ENCODE results near the gene NDUFV1. TPM values are rescaled to one million over a fixed set of nuclear protein-coding genes. Genes with fewer than 3 reads are reported as not detected.
"Not testable (repeated sequence)": the region's sequence is repeated elsewhere in the genome, so short reads cannot be mapped to it uniquely, and the experiment has no call there.

The NDUFV1 gene
- total RNA-seq, 1 donor from 2014 or later, result 129 TPM

DNA sequence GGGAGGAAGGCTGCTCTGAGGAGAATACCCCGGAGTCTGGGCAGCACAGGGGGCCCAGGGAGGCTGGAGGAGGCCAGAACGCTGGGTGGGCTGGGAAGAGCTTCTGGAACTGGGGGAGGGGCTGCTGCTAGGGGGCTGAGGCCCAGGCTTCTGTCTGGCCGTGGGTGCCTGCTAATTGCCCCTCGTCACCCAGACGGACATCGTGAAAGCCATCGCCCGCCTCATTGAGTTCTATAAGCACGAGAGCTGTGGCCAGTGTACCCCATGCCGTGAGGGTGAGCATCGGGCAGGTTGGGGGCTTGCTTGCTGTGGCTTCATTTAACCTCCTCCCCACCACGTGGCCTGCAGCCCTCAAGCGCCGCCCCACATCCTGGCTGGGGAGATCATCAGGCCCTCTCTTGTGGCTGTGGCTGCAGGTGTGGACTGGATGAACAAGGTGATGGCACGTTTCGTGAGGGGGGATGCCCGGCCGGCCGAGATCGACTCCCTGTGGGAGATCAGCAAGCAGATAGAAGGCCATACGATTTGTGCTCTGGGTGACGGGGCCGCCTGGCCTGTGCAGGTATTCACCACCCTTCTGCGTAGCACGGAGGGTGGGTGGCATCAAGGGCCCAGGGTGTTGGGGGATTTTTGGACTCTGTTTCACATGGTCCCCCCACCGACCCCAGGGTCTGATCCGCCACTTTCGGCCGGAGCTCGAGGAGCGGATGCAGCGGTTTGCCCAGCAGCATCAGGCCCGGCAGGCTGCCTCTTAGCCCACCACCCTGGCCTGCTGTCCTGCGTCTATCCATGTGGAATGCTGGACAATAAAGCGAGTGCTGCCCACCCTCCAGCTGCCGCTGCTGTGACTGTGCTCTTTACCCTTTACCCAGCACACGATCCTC, 5.2 kb downstream of the NDUFV1 start:
- no peak for DNase-seq

DNA sequence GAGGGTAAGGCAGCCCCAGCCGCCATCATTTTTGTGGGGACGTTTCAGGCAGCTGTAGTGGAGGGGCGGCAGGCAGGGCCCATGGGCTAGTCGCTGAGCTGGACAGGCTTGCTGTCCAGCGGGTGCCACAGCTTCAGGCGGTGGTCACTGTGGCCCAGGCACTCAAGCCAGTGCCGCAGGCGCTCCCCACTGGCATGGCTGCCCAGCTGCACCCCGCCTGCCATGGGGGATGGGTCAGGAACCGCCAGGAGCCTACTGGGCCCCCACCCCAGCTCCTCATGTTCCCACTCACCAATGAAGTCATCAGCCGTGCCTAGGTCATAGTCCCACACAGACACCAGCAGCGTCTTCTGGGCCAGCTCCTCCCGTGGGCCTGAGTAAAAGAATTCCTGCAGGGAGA, 6.0 kb downstream of the NDUFV1 start:
- DNase-seq, result no peak

DNA sequence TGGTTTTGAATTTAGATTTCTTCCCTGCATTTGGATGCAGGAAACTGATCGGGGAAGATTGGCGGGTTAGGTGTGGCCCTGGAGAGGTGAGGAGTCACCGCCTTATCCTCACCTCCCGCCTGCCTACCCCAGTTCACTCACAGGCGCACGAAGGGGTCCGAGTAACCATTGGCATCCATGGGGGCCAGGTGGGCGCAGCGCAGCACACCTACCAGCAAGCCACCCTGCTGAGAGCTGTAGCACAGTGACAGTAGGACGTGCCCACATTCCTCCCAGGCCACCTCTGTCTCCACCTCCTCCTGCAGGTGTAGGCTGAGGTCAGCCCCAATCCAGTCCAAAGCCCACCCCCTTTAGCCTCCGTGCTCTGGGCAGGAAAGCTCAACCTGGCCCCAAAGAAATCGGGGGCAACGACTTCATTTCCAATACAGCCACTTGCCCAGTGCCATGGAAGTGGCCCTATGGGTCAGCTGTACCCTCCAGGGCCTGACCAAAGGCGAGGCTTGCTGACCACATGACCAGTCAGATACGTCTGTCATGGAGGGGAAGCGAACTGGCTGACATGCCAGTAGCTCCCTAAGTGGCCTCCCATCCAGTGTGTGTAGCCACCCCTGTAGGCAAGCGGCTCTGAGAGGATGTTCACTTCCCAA, 6.7 kb downstream of the NDUFV1 start:
- DNase-seq, result no peak

DNA sequence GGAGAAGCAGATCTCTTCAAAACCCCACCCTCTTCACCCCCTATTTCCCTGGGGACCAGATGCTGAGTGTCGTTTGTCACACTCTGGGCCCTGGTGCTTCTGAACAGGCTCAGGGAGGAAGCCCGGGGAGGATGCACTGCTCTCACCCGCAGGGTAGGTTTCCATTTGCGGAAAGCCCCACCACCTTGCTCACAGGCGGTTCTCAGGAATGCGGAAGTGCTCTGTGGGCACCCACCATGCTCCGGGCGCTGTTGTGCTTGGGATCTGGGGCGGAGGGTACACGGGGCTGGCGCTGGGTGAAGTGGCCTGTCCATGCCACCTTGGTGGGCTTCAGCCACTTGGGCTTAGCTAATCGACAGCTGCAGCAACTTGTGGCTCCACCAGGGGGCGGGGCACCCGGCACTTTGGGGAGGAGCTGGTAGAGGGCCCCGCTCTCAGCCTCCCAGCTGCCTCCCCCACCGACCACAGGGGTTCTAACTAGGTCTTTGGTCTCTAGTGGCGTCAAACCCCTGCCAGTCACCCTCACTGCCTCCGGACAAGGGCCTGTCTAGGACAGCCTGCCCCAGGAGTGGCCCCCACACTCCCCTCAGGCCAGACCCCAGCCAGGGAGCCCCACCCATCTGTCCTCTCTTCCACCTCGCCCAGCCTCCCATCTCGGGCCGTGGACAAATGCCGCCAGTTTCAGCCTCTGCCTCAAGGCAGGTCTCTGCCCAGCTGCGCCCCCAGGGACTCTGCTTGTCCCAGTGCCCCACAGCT, 7.4 kb downstream of the NDUFV1 start:
- no peak for DNase-seq

DNA sequence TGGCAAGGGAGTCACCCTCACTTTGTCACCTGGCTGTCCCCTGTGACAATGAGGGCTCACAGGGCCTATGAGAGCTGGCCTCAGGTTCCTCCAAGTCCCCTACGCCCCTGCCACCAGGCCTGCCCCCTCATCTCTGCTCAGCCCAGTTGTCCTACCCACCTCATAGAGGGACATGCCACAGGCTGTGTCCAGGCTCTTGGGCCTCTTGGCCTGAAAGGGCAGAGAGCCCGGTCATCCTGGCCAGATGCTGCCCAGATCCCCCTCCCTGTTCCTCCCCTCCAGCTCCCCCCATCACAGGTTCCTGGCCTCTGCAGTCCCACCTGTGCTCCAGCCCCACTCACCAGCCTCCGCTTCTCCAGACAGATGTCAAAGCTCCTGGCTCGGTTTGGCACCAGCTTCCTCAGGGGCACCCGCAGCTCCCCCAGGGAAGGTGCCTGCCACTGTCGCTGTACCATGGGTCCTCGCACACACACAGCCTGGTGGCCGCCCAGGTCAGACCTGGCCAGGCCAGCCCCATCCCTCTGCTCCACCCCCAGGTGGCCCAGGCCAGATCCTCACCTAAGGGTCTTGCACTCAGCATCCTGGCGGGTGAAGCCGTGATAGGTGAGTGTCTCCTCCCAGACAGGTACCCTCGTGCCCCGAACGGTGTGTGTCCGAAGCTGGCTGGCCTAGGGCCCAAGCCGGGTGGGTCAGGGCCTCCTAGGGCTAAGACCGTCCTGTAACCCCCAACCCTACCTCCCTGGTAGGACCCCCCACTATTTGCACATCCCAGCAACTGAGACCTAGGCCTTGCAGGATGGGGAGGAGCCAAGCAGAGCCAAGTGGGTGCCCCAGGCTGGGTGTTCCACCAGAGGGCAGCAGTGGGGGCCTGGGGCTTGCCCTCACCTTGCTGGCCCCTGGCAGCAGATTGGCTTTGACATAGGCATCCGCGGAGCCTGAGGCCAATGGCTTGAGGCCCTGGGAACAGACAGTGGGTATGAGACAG, 8.3 kb downstream of the NDUFV1 start:
- DNase-seq, result no peak

DNA sequence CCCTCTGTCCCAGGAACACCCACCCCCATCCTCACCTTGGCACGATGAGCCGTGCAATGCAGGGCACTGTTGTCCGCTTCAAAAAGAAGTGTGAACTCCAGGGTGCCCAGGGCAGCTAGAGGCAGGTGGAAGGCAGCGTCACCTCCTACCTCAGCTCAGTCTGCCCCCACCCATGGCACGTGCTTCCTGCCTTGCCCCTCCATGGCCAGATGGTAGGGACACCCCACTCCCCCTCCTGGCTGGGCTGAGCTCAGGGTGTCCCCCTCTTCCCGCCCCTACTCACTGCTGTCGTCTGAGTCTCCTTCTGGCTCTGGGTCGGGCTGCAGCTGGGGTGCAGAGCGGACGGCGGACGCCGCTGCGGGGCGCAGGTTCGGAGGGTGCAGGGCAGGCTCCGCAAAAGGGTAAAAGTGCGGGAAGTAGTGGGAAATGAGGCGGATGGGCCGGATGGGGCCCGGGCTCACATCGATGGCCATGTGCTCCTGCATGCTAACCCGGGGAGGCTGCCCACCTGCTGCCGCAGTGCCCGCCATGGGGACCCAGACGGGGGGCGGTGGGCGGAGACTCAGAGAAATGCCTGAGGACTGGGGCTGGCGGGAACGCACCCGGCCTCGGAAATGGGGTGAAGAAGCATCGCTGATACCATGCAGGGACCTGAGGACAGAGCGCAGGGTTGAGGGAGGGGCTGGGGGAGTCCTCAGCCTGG, 9.1 kb downstream of the NDUFV1 start:
- no peak for DNase-seq

DNA sequence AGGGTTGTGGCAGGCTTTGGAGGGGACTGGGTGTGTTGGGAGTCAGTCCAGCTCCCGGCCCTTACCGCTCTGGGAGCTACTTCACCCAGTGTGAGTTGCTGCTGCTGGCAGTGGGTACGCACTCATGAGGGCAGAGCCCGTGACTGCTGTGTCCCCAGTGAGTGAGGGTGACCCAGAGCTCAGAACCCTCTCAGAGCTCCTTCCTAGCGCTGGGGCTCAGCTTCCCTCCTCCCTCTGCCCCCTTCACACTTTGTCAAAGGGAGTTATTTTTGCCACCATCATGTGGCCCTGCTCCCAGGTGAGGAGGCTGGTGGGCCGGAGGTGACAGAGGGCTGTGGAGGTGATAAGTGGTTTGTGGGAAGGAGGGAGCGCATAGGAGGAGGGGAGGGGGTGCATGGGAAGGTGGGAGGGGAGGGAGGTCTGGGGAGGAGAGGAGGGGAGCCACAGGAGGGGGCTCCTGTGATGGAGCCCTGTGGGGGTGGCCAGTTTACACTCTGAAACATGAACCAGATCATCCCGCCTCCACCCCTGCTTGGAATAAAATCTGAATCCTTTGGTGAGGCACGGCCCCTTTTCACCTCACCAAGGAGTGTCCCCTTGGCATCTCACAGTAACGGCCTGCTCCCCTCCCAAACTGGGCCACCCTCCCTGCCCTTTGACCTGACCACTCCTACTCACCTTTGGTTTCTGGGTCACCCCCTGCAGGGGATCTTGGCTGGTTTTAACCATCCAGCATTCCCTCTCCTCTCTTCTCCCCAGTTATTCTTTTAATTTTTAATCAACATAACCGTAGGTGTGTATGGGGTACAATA, 9.9 kb downstream of the NDUFV1 start:
- DNase-seq, result no peak

DNA sequence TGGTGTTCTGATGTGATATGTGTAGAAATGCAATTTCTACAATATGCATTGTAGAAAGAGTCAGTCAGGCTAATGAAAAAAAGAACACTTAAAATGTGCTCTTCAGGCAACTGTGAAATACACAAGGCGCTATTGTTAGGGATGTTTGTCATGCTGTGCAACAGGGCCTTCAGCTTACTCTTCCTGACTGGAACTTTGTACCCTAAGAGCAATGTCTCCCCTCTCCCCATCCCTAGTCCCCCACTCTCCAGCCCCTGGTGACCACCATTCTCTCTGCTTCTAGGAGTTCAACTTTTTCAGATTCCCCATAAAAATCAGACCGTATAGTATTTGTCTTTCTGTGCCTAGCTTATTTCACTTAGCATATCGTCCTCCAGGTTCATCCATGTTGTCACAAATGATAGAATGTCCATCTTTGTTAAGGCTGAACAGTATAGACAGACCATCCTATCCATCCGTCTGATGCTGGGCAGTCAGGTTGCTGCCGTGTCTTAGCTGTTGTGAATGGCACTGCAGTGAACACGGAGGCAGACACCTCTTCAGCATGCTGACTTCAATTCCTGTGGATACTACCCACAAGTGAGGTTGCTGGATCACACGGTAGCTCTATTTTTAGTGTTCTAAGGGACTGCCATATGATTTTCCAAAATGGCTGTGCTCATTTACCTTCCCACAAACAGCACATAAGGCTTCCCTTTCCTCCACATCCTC, 10.7 kb downstream of the NDUFV1 start:
- no peak for DNase-seq

DNA sequence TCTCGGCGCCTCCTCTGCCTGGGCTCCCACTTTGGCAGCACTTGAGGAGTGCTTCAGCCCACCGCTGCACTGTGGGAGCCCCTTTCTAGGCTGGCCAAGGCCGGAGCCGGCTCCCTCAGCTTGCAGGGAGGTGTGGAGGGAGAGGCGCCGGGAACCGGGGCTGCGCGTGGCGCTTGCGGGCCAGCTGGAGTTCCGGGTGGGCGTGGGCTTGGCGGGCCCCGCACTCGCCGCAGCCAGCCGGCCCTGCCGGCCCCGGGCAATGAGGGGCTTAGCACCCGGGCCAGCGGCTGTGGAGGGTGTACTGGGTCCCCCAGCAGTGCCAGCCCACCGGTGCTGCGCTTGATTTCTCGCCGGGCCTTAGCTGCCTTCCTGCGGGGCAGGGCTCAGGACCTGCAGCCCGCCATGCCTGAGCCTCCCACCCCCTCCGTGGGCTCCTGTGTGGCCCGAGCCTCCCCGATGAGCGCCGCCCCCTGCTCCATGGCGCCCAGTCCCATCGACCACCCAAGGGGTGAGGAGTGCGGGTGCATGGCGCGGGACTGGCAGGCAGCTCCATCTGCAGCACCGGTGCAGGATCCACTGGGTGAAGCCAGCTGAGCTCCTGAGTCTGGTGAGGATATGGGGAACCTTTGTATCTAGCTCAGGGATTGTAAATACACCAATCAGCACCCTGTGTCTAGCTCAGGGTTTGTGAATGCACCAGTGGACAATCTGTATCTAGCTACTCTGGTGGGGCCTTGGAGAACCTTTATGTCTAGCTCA, 12.3 kb downstream of the NDUFV1 start:
- not testable (repeated sequence) for DNase-seq

DNA sequence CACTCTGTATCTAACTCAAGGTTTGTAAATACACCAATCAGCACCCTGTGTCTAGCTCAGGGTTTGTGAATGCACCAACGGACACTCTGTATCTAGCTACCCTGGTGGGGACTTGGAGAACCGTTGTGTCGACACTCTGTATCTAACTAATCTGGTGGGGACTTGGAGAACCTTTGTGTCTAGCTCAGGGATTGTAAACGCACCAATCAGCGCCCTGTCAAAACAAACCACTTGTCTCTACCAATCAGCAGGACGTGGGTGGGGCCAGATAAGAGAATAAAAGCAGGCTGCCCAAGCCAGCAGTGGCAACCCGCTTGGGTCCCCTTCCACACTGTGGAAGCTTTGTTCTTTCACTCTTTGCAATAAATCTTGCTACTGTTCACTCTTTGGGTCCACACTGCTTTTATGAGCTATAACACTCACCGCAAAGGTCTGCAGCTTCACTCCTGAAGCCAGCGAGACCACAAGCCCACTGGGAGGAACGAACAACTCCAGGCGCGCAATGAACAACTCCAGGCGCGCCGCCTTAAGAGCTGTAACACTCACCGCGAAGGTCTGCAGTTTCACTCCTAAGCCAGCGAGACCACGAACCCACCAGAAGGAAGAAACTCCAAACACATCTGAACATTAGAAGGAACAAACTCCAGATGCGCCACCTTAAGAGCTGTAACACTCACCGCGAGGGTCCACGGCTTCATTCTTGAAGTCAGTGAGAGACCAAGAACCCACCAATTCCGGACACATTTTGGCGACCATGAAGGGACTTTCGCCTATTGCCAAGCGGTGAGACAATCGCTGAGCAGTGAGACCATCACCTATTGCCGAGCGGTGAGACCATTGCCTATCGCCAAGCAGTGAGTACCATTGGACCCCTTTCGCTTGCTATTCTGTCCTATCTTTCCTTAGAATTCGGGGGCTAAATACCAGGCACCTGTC, 13.2 kb downstream of the NDUFV1 start:
- DNase-seq, result not testable (repeated sequence)

DNA sequence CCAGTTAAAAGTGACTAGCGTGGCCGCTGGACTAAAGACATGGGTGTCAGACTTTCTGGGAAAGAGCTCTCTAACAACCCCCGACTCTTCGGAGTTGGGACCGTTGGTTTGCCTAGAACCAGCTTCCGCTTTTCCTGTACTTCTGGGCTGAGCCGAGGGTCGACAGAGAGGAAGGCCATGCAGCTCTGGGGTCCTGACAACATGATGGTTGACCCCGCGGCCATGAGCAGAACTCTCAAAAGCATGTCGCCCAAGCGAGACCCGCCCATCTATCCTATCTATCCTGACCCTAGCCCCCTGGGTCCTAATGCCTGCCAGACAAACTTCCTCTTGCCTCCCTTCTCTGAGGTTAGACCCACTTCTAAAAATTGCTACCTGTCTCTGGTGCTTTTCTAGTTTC, 13.9 kb downstream of the NDUFV1 start:
- DNase-seq, result not testable (repeated sequence)

DNA sequence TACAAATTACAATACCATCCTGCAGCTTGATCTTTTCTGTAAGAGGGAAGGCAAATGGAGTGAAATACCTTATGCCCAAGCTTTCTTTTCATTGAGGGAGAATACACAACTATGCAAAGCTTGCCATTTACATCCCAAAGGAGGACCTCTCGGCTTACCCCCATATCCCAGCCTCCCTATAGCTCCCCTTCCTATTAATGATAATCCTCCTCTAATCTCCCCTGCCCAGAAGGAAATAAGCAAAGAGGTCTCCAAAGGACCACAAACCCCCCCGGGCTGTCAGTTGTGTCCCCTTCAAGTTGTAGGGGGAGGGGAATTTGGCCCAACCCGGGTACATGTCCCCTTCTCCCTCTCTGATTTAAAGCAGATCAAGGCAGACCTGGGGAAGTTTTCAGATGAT, 15.2 kb downstream of the NDUFV1 start:
- DNase-seq, result not testable (repeated sequence)

DNA sequence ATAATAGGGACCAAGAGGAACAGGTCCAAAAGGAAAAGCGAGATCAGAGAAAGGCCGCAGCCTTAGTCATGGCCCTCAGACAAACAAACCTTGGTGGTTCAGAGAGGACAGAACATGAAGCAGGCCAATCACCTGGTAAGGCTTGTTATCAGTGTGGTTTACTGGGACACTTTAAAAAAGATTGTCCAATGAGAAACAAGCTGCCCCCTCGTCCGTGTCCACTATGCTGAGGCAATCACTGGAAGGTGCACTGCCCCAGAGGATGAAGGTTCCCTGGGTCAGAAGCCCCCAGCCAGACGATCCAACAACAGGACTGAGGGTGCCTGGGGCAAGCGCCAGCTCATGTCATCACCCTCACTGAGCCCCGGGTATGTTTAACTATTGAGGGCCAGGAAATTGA, 16.2 kb downstream of the NDUFV1 start:
- DNase-seq, result not testable (repeated sequence)

DNA sequence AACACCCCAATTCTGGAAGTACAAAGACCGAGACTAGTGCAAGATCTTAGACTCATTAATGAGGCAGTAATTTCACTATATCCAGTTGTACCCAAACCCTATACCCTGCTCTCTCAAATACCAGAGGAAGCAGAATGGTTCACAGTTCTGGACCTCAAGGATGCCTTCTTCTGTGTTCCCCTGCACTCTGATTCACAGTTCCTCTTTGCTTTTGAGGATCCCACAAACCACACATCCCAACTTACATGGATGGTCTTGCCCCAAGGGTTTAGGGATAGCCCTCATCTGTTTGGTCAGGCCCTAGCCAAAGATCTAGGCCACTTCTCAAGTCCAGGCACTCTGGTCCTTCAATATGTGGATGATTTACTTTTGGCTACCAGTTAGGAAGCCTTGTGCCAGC, 17.1 kb downstream of the NDUFV1 start:
- not testable (repeated sequence) for DNase-seq

DNA sequence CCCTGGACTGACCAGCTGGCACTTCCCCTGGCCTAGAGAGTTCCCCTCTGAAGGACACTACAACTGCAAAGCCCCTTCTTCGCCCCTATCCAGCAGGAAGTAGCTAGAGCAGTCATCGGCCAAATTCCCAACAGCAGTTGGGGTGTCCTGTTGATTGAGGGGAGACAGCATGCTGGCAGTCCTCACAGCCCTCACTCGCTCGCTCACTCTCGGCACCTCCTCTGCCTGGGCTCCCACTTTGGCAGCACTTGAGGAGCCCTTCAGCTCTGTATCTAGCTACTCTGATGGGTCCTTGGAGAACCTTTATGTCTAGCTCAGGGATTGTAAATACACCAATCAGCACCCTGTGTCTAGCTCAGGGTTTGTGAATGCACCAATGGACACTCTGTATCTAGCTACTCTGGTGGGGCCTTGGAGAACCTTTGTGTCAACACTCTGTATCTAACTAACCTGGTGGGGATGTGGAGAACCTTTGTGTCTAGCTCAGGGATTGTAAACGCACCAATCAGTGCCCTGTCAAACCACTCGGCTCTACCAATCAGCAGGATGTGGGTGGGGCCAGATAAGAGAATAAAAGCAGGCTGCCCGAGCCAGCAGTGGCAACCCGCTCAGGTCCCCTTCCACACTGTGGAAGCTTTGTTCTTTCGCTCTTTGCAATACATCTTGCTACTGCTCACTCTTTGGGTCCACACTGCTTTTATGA, 19.5 kb downstream of the NDUFV1 start:
- not testable (repeated sequence) for DNase-seq

DNA sequence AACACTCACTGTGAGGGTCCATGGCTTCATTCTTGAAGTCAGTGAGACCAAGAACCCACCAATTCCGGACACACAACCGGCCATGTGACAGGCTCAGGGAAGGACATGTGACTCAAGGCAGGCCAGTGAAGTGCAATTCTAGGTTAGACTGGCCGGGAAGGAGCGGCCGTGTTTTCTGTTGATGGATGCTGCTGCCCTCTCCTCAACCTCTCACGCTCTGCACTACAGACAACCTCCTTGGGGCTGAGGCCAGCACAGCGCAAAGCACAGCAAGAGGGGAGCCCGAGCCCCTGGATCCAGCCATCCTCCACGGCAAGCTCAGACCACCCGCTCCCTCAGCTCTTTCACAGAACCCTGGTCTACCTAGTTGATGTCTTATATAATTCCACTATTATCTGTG, 20.2 kb downstream of the NDUFV1 start:
- DNase-seq, result no peak

DNA sequence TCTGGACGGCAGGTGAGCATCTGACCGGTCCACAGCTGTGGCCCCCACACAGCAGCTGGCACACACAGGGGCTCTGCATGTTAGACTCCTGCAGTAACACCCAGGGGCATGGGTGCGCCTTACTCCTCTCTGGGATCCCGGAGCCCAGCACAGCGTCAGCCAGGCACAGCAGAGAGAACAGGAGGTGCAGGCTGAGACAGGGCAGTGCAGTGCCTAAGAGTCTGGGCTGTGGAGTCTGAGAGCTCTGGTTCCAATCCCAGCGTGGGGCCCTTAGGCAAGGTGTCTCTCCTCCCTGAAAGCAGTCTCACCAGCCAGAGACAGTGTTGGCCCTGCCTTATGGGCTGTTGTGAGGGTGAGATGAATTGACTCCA, 20.7 kb downstream of the NDUFV1 start:
- no peak for DNase-seq
